WERI-Rb-1 (cell line): Measurements from ENCODE around the gene TMEM178B.

Source experiments
- DNase-seq: peaks from one replicate; pipeline ENCODE4 v3.0.0-alpha.2; 2020
- H3K27ac ChIP-seq: fragments of 250-450 bp; sonication (Bioruptor Pico); 2 replicates; pipeline ENCODE4 v1.5.1; 2020; ENCODE audit warnings: mild to moderate bottlenecking, moderate library complexity
- H3K27me3 ChIP-seq: fragments of 250-450 bp; sonication (Bioruptor Pico); 2 replicates; pipeline ENCODE4 v1.5.1; 2021; ENCODE audit warnings: mild to moderate bottlenecking, low read depth, moderate library complexity; ENCODE audit not compliant: insufficient read depth, severe bottlenecking
- H3K36me3 ChIP-seq: fragments of 250-450 bp; sonication (Bioruptor Pico); 2 replicates; pipeline ENCODE4 v1.5.1; 2020; ENCODE audit warnings: mild to moderate bottlenecking, moderate library complexity
- H3K4me3 ChIP-seq: 2 replicates; pipeline ENCODE4 v1.5.1; 2011; ENCODE audit warnings: low read depth, mild to moderate bottlenecking, control low read depth, low read length
- H3K9me3 ChIP-seq: fragments of 250-450 bp; sonication (Bioruptor Pico); 2 replicates; pipeline ENCODE4 v1.5.1; 2021; ENCODE audit warnings: mild to moderate bottlenecking, moderate library complexity; ENCODE audit not compliant: severe bottlenecking
- CTCF ChIP-seq: IDR thresholded peaks from 2 replicates; pipeline ENCODE4 v1.5.1; 2011; ENCODE audit warnings: low read depth, mild to moderate bottlenecking, control low read depth, inconsistent platforms, low read length

TMEM178B gene

DNA sequence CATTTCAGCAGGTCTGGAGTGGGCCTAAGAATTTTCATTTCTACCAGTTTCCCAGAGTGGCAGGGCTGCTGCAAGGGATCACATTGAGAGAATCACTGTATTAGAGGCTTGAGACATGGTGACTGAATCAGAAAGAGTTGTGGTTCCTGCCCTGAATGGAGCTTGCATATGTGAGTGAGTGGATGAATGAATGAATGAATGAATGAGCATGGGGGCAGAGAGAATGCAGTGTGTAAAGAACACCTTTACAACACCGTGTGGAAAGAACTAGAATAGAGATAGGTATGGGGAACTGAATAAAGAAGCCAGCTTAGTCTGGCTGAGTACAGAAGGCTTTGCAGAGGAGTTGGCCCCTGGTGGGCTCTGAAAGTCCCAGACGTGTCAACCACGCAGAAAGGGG lies 334.6 kb downstream of the TMEM178B start:
- H3K4me3 ChIP-seq = no peak overlapping the region
- no peak for DNase-seq

GRCh38 chr7:141409219-141409618 lies 335.4 kb downstream of the TMEM178B start:
- no peaks in the 10 kb centered on the region for H3K9me3 ChIP-seq
- no peak overlapping the region for H3K27ac ChIP-seq
- DNase-seq = no peak
- H3K36me3 ChIP-seq = no peaks in the 10 kb centered on the region
- H3K4me3 ChIP-seq = no peak overlapping the region
- H3K27me3 ChIP-seq = no peaks in the 10 kb centered on the region
- no peak for TF ChIP-seq CTCF

More for the DNA sequence above, 334.6 kb downstream of the TMEM178B start:
- no peak for TF ChIP-seq CTCF
- Histone ChIP-seq H3K9me3 (no peaks in the 10 kb centered on the region), H3K27ac (no peak overlapping the region), H3K27me3 (no peaks in the 10 kb centered on the region), H3K36me3 (no peaks in the 10 kb centered on the region)

GRCh38 chr7:141409801-141410329 lies 336.0 kb downstream of the TMEM178B start:
- H3K36me3 ChIP-seq = no peaks in the 10 kb centered on the region
- no peaks in the 10 kb centered on the region for H3K9me3 ChIP-seq
- H3K4me3 ChIP-seq = no peak overlapping the region
- TF ChIP-seq CTCF = no peak
- no peaks in the 10 kb centered on the region for H3K27me3 ChIP-seq
- DNase-seq = no peak
- H3K27ac ChIP-seq = no peak overlapping the region

DNA sequence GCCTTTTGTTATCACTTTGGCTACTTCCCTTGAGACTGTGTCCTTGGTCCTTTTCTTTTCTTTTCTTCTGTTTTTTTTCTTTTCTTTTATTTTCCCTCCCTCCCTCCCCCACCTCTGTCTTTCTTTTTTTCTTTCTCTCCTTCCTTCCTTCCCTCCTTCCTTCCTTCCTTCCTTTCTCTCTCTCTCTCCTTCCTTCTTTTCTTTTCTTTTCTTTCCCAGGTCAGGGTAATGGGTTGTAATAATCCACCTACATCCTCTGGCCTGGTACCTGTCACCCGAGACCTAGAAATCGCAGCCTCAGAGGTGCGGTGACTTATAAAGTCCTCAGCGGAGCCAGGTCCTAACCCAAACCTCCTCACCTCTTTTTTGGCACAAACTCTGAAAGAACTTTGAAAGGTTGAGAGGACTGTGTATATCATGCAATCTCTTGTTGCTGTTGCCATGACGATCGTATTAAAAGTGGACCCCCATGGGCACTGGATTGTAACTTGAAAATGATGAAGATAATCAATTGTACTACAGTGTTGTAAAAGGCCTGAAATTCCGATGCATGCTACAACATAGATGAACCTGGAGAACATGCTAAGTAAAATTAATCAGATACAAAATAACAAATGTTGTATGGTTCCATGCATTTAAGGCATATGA lies 336.6 kb downstream of the TMEM178B start:
- Histone ChIP-seq H3K27me3 (no peaks in the 10 kb centered on the region), H3K27ac (no peak overlapping the region), H3K36me3 (no peaks in the 10 kb centered on the region), H3K4me3 (no peak overlapping the region), H3K9me3 (no peaks in the 10 kb centered on the region)
- TF ChIP-seq CTCF = no peak
- DNase-seq = no peak

GRCh38 chr7:141411133-141411532 lies 337.3 kb downstream of the TMEM178B start:
- H3K36me3 ChIP-seq = no peaks in the 10 kb centered on the region
- H3K27me3 ChIP-seq = no peaks in the 10 kb centered on the region
- H3K27ac ChIP-seq = no peak overlapping the region
- H3K9me3 ChIP-seq = no peaks in the 10 kb centered on the region
- no peak overlapping the region for H3K4me3 ChIP-seq
- DNase-seq = no peak
- no peak for TF ChIP-seq CTCF

GRCh38 chr7:141415999-141416398 lies 342.1 kb downstream of the TMEM178B start:
- no peak overlapping the region for H3K4me3 ChIP-seq
- no peak overlapping the region for H3K27ac ChIP-seq
- DNase-seq = no peak
- H3K36me3 ChIP-seq = no peaks in the 10 kb centered on the region
- H3K27me3 ChIP-seq = no peaks in the 10 kb centered on the region
- H3K9me3 ChIP-seq = no peaks in the 10 kb centered on the region
- no peak for TF ChIP-seq CTCF
